B cell (primary cell): ENCODE measurements around the gene CSMD2. TPM values are rescaled to one million over a fixed set of nuclear protein-coding genes. Genes with fewer than 3 reads are reported as not detected.

Source experiments
- ATAC-seq: fragments of 200-7000 bp; cut with Tn5 transposase; one replicate; pipeline ENCODE4 v1.10.0; 2021; ENCODE audit warnings: low read depth, mild to moderate bottlenecking, moderate number of reproducible peaks, moderate library complexity
- CTCF ChIA-PET: fragments of 350-600 bp; sonication (Branson Sonifier 250); formaldehyde crosslinking; loops from one replicate; lab custom pipeline; 2021; ENCODE audit warnings: antibody characterized with exemption, inconsistent platforms; lab: Charles Lee
- POLR2A ChIA-PET: fragments of 350-600 bp; sonication (Branson Sonifier 250); formaldehyde crosslinking; loops from one replicate; lab custom pipeline; 2021; ENCODE audit warnings: antibody characterized with exemption; lab: Charles Lee
- DNase-seq: peaks from one replicate; pipeline ENCODE4 v3.0.0; 2013
- H2AFZ ChIP-seq: 2 replicates; pipeline ENCODE4 v1.6.1; 2012; ENCODE audit warnings: mild to moderate bottlenecking, low read depth, low read length; ENCODE audit not compliant: insufficient read depth, poor library complexity, severe bottlenecking
- H3K27ac ChIP-seq, 2 donors: 1 replicate in 1 of 2; 2 replicates in 1 of 2; pipeline ENCODE4 v1.5.1; 2012 to 2013; ENCODE audit warnings: low read length in 2 of 2, mild to moderate bottlenecking in 2 of 2, moderate library complexity in 1 of 2
- H3K27me3 ChIP-seq, 4 experiments: fragments of 200-600 bp in 1 of 4; sonication (generic) in 1 of 4; replicated peaks in 1 of 4; 1 replicate in 2 of 4; 2 replicates in 2 of 4; pipeline versions ENCODE4 v1.6.1 to v1.7.0; 2013 to 2016; ENCODE audit warnings: low read length in 3 of 4, mild to moderate bottlenecking in 2 of 4, mixed read lengths in 1 of 4, moderate library complexity in 1 of 4; ENCODE audit not compliant: insufficient read depth in 4 of 4, control insufficient read depth in 3 of 4; ENCODE audit errors: control extremely low read depth in 1 of 4
- H3K36me3 ChIP-seq, 2 experiments: replicated peaks in 1 of 2; 1 replicate in 1 of 2; 2 replicates in 1 of 2; pipeline versions ENCODE4 v1.6.1 to v1.7.1; 2013; ENCODE audit warnings: low read length in 1 of 2; ENCODE audit not compliant: insufficient read depth in 2 of 2, control insufficient read depth in 1 of 2; ENCODE audit errors: control extremely low read depth in 1 of 2, extremely low read depth in 1 of 2
- H3K4me1 ChIP-seq, 2 donors: fragments of 200-600 bp in 1 of 2; sonication (generic) in 1 of 2; 1 replicate in 1 of 2; 2 replicates in 1 of 2; pipeline versions ENCODE4 v1.5.1 to v1.6.1; 2013 to 2017; ENCODE audit warnings: low read length in 2 of 2; ENCODE audit not compliant: control insufficient read depth in 2 of 2, insufficient read depth in 2 of 2
- H3K4me2 ChIP-seq: replicated peaks from 2 replicates; pipeline ENCODE3; 2012; ENCODE audit warnings: mild to moderate bottlenecking, low read depth, low read length; ENCODE audit not compliant: poor library complexity, severe bottlenecking
- H3K4me3 ChIP-seq, 5 experiments: fragments of 200-600 bp in 1 of 5; sonication (generic) in 1 of 5; 1 replicate in 3 of 5; 2 replicates in 2 of 5; pipeline versions ENCODE4 v1.5.1 to v1.7.0; 2011 to 2016; ENCODE audit warnings: low read length in 4 of 5, mild to moderate bottlenecking in 4 of 5, low read depth in 2 of 5, control low read depth in 1 of 5, moderate library complexity in 1 of 5; ENCODE audit not compliant: insufficient read depth in 1 of 5; ENCODE audit errors: control extremely low read depth in 1 of 5, extremely low read depth in 1 of 5
- H3K79me2 ChIP-seq: fragments of 200-600 bp; sonication (generic); one replicate; pipeline ENCODE4 v1.6.0; 2016; ENCODE audit warnings: low read length; ENCODE audit not compliant: control insufficient read depth, insufficient read depth
- H3K9ac ChIP-seq: fragments of 200-600 bp; sonication (generic); 2 replicates; pipeline ENCODE4 v1.6.1; 2017; ENCODE audit warnings: mild to moderate bottlenecking, low read length, moderate library complexity
- H3K9me3 ChIP-seq, 3 donors: one replicate each; pipeline versions ENCODE4 v1.6.1 to v1.7.1; 2013; ENCODE audit warnings: low read length in 2 of 3; ENCODE audit not compliant: control insufficient read depth in 2 of 3, insufficient read depth in 1 of 3; ENCODE audit errors: control extremely low read depth in 1 of 3
- H4K20me1 ChIP-seq: 2 replicates; pipeline ENCODE4 v1.6.0; 2012; ENCODE audit warnings: mild to moderate bottlenecking, low read length; ENCODE audit not compliant: insufficient read depth, control insufficient read depth, poor library complexity, severe bottlenecking
- H3K27ac Mint-ChIP-seq: one replicate; pipeline ENCODE4 v1.8.0; 2021; ENCODE audit warnings: mixed read lengths
- H3K27me3 Mint-ChIP-seq: one replicate; pipeline ENCODE4 v1.8.0; 2021; ENCODE audit warnings: mixed read lengths
- H3K4me1 Mint-ChIP-seq: one replicate; pipeline ENCODE4 v1.8.0; 2021; ENCODE audit warnings: mixed read lengths
- H3K4me3 Mint-ChIP-seq: one replicate; pipeline ENCODE4 v1.8.0; 2021; ENCODE audit warnings: mixed read lengths
- H3K9me3 Mint-ChIP-seq: one replicate; pipeline ENCODE4 v1.8.0; 2022; ENCODE audit warnings: mixed read lengths; ENCODE audit not compliant: insufficient read depth
- EZH2 ChIP-seq: IDR thresholded peaks from 2 replicates; pipeline ENCODE4 v1.6.1; 2012; ENCODE audit warnings: borderline replicate concordance, low read depth, mild to moderate bottlenecking, moderate library complexity, low read length; ENCODE audit not compliant: insufficient read depth, poor library complexity, severe bottlenecking
- WGBS: methylation state at CpG from one replicate; pipeline ENCODE4 v1.1.5; 2013; ENCODE audit warnings: missing lambda C conversion rate; ENCODE audit not compliant: insufficient coverage; 5-methylcytosine and 5-hydroxymethylcytosine counted together
- intact Hi-C: fragments of 100-400 bp; cut with micrococcal nuclease; formaldehyde crosslinking; loops from one replicate; pipeline ENCODE4 v1.10.0; 2022
- polyA plus RNA-seq: library from polyadenylated mRNA; depleted of rRNA; stranded (reverse); fragments of >200 nt; gene quantifications from 2 replicates; pipeline ENCODE4 v1.2.3, GENCODE V29; 2012
- total RNA-seq, 2 donors: library from RNA; stranded (reverse); fragments of 120-200 nt in 1 of 2; gene quantifications; 1 replicate in 1 of 2; 2 replicates in 1 of 2; pipeline versions ENCODE4 v1.2.3 to v1.2.4, GENCODE V29; 2013 to 2022
- TF ChIP-seq, protein P1 (sequence below): fragments of 200-600 bp; IDR thresholded peaks from one replicate; pipeline ENCODE4 v1.8.0; 2022; ENCODE audit warnings: antibody characterized with exemption, mild to moderate bottlenecking

Gene CSMD2
- total and polyA plus RNA-seq, 2 donors (not counting 1 experiment from before 2014, with no cell fraction given) = not detected

DNA sequence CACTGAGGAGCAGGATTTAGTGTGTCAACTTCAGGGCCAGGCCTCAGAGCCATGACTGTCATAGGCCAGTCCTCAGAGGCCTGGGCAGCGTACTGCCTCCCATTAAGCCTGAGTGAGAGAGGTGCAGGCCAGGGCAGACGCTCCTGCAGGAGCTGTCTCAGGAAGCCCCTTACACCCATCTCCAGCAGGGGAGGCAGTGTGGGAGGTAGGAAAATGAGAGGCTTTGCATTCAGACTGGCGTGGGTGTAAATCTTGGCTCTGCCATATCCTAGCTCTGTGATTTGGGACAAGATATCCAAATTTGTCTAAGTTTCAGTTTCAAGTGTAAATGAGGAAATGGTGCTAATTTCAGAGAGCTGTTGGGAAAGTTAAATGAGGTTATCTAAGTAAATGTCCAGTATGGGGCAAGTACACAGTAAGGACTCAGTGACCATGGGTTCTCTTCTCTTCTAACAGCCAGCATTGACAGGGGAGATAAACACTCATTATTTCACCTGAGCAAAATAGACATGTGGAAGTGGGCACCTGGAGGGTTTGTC is 508.5 kb downstream of the CSMD2 start:
- no peak overlapping the region for H3K27ac ChIP-seq
- no peak overlapping the region for H3K9ac ChIP-seq

DNA sequence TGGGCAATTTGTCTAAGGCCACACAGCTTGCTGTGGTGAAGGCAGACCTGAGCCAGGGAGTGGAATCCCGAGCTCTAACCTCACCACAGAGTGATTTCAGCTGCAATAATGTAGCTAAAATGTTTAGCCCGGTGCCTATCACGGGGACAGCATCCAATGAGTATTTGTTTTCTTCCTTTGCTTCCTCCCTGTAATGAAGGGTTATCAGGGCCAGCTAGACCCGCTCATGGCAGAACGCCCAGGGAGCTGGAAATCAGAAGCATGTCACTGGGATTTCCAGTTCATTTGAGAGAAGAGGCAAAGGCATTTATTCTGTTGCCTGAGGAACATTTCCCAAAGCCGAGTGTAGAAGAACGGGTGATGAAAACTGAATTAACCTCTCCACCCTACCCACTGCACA is 509.5 kb downstream of the CSMD2 start:
- TF ChIP-seq EZH2 = no peak
- TF ChIP-seq, protein P1, sequence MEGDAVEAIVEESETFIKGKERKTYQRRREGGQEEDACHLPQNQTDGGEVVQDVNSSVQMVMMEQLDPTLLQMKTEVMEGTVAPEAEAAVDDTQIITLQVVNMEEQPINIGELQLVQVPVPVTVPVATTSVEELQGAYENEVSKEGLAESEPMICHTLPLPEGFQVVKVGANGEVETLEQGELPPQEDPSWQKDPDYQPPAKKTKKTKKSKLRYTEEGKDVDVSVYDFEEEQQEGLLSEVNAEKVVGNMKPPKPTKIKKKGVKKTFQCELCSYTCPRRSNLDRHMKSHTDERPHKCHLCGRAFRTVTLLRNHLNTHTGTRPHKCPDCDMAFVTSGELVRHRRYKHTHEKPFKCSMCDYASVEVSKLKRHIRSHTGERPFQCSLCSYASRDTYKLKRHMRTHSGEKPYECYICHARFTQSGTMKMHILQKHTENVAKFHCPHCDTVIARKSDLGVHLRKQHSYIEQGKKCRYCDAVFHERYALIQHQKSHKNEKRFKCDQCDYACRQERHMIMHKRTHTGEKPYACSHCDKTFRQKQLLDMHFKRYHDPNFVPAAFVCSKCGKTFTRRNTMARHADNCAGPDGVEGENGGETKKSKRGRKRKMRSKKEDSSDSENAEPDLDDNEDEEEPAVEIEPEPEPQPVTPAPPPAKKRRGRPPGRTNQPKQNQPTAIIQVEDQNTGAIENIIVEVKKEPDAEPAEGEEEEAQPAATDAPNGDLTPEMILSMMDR = no peak
- 92% methylated on average over 4 of the region's 7 CpGs for WGBS
- Histone ChIP-seq H3K9ac (no peak overlapping the region), H3K4me2 (no peak overlapping the region), H3K36me3 (no peaks in the 10 kb centered on the region), H3K79me2 (no peaks in the 10 kb centered on the region), H3K27ac (no peak overlapping the region), H3K4me3 (no peak overlapping the region), H4K20me1 (no peaks in the 10 kb centered on the region), H3K27me3 (no peaks in the 10 kb centered on the region), H2AFZ (no peak overlapping the region), H3K9me3 (no peaks in the 10 kb centered on the region), H3K4me1 (no peaks in the 10 kb centered on the region)
- ATAC-seq (no peak), DNase-seq (no peak)
- intact Hi-C loops = no loop called here
- Mint-ChIP-seq H3K27ac (no peak overlapping the region), H3K9me3 (no peaks in the 10 kb centered on the region), H3K4me1 (no peaks in the 10 kb centered on the region), H3K4me3 (no peak overlapping the region), H3K27me3 (peaks cover 7% of the 10 kb centered on the region)
- ChIA-PET POLR2A (no interaction called here), CTCF (interaction anchor here (2.1 kb wide), 1 partner anchor 22 kb away, joined by 6 read pairs; no protein-coding TSS in a partner anchor)

More for the DNA sequence above, 508.5 kb downstream of the CSMD2 start:
- H3K27me3 ChIP-seq = no peaks in the 10 kb centered on the region
- no peak for TF ChIP-seq EZH2
- TF ChIP-seq, protein P1 = no peak
- H3K4me1 Mint-ChIP-seq = no peaks in the 10 kb centered on the region
- DNase-seq (no peak), ATAC-seq (no peak)
- H3K4me3 Mint-ChIP-seq = no peak overlapping the region
- no peaks in the 10 kb centered on the region for H3K79me2 ChIP-seq
- H3K4me3 ChIP-seq = no peak overlapping the region
- 85% methylated on average over 3 of the region's 3 CpGs for WGBS
- H3K27ac Mint-ChIP-seq = no peak overlapping the region
- no peaks in the 10 kb centered on the region for H3K4me1 ChIP-seq
- H2AFZ ChIP-seq = no peak overlapping the region
- H3K36me3 ChIP-seq = no peaks in the 10 kb centered on the region
- CTCF ChIA-PET = interaction anchor here (2.1 kb wide), 1 partner anchor 23 kb away, joined by 6 read pairs; no protein-coding TSS in a partner anchor
- H3K9me3 Mint-ChIP-seq = no peaks in the 10 kb centered on the region
- intact Hi-C loops = no loop called here
- no peaks in the 10 kb centered on the region for H3K9me3 ChIP-seq
- no peaks in the 10 kb centered on the region for H4K20me1 ChIP-seq
- POLR2A ChIA-PET = no interaction called here
- H3K27me3 Mint-ChIP-seq = peaks cover 7% of the 10 kb centered on the region
- no peak overlapping the region for H3K4me2 ChIP-seq
